AG04450 (cell line): ENCODE measurements around the gene NRIP2. TPM values are rescaled to one million over a fixed set of nuclear protein-coding genes. Genes with fewer than 3 reads are reported as not detected.

Experiments used
- CTCF ChIA-PET: fragments of 300-600, 350-600 bp; formaldehyde crosslinking; extraction: SDS; loops from one replicate; lab custom pipeline; 2022; ENCODE audit warnings: antibody characterized with exemption, inconsistent platforms; lab: Charles Lee
- POLR2A ChIA-PET: fragments of 350-600 bp; formaldehyde crosslinking; extraction: SDS; loops from one replicate; lab custom pipeline; 2021; ENCODE audit warnings: antibody characterized with exemption, inconsistent platforms; lab: Yijun Ruan, JAX
- DNase-seq: peaks from one replicate; pipeline ENCODE4 v3.0.0-alpha.2; 2011; ENCODE audit warnings: low read depth, low spot score
- H3K27ac ChIP-seq: one replicate; pipeline ENCODE4 v1.5.1; 2012; ENCODE audit warnings: low read depth, low read length, control low read depth
- H3K27me3 ChIP-seq: one replicate; pipeline ENCODE4 v1.6.0; 2012; ENCODE audit warnings: low read length; ENCODE audit not compliant: control insufficient read depth, insufficient read depth
- H3K4me3 ChIP-seq: 2 replicates; pipeline ENCODE4 v1.5.1; 2011; ENCODE audit warnings: mild to moderate bottlenecking, low read depth, low read length, control low read depth
- H3K9me3 ChIP-seq: 2 replicates; pipeline ENCODE4 v1.5.1; 2012; ENCODE audit warnings: low read length; ENCODE audit not compliant: control insufficient read depth, insufficient read depth
- CTCF ChIP-seq: IDR thresholded peaks from 2 replicates; pipeline ENCODE4 v1.5.1; 2011; ENCODE audit warnings: low read depth, low read length, control low read depth, inconsistent platforms
- polyA plus RNA-seq: library from polyadenylated mRNA; depleted of rRNA; stranded (reverse); fragments of >200 nt; gene quantifications from 2 replicates; pipeline ENCODE4 v1.2.3, GENCODE V29; 2011

The NRIP2 gene
- polyA plus RNA-seq, 1 experiment: 0.66 TPM

DNA sequence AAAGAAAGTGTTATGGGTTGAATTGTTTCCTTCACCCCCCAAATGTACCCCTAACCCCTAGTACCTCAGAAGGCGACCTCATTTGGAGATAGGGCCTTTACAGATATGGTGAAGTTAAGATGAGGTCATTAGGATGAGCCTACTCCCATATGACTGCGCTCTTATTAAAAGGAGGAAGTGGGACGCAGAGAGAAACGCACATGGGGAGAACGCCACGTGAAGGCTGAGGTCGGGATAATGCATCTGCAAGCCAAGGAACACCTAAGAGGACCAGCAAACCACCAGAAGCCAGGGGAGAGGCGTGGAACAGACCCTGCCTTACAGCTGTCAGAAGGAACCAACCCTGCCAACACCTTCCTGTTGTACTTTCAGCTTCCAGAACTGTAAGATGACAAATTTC, 1.7 kb upstream of the NRIP2 start:
- no peaks in the 10 kb centered on the region for H3K9me3 ChIP-seq
- no peak for TF ChIP-seq CTCF
- ChIA-PET POLR2A (interaction anchor here (0.6 kb wide), 1 partner anchor 14 kb away, joined by 3 read pairs; no protein-coding TSS in a partner anchor), CTCF (interaction anchor here (1.3 to 2.7 kb wide), 2 partner anchors 18 to 205 kb away, joined by 3 to 12 read pairs; no protein-coding TSS in a partner anchor)
- no peaks in the 10 kb centered on the region for H3K27me3 ChIP-seq
- DNase-seq: no peak
- H3K27ac ChIP-seq: no peak overlapping the region
- H3K4me3 ChIP-seq: no peak overlapping the region

- no peaks in the 10 kb centered on the region for H3K27me3 ChIP-seq
- DNase-seq: no peak
- TF ChIP-seq CTCF: no peak
- no peak overlapping the region for H3K27ac ChIP-seq
- POLR2A ChIA-PET: interaction anchor here (0.6 kb wide), 1 partner anchor 15 kb away, joined by 3 read pairs; no protein-coding TSS in a partner anchor
- CTCF ChIA-PET: interaction anchor here (0.7 to 1.3 kb wide), 4 partner anchors 10 to 206 kb away, joined by 3 to 6 read pairs (median 4); no protein-coding TSS in a partner anchor
- H3K4me3 ChIP-seq: no peak overlapping the region
- no peaks in the 10 kb centered on the region for H3K9me3 ChIP-seq
Observed at GRCh38 chr12:2835691-2836403, 1.0 kb upstream of the NRIP2 start.

DNA sequence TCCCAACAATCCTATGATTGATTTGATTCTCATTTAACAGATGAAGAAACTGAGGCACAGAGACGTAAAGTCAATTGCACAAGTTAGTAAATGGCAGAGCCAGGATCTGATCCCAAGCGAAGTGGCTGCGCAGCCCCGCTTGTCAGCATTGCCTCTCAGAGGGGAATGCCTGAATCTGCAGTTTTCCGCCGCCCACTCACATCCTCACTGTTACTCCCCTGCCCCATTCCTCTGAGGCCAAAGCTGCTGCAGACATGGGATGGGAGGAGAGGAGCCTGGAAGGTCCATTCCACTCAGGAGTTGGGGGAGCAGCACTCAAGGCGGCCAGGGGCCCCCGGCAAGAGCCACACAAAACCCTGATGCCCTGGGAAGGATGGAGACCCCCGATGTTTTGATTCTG, 1.0 kb downstream of the NRIP2 start:
- TF ChIP-seq CTCF: no peak
- no peaks in the 10 kb centered on the region for H3K27me3 ChIP-seq
- CTCF ChIA-PET: interaction anchor here (1.6 to 2.7 kb wide), 4 partner anchors 12 to 208 kb away, joined by 4 to 9 read pairs (median 6); no protein-coding TSS in a partner anchor
- H3K4me3 ChIP-seq: no peak overlapping the region
- POLR2A ChIA-PET: no interaction called here
- H3K9me3 ChIP-seq: no peaks in the 10 kb centered on the region
- no peak for DNase-seq
- no peak overlapping the region for H3K27ac ChIP-seq

DNA sequence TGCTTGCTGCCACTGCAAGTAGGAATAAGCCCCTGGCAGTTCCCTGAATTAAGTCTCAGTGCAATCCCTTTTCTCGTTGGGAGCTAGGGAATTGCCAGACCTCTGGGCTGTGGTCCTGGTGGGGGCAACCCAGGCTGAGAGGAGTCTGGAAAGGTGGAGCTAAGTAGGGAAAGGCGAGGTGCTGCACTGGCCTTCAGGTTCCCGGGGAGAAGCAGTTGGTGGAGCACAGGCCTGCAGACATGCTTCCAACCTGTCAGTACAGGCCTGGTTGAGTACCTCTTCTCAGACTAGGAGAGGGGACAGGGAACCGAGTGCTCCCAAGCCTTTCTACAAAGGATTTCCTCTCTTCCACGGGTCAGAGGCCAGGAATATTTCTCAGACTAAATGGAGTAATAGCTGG, 1.5 kb downstream of the NRIP2 start:
- Histone ChIP-seq H3K4me3 (no peak overlapping the region), H3K9me3 (no peaks in the 10 kb centered on the region), H3K27ac (no peak overlapping the region), H3K27me3 (no peaks in the 10 kb centered on the region)
- ChIA-PET CTCF (interaction anchor here (1.6 to 2.7 kb wide), 4 partner anchors 12 to 208 kb away, joined by 4 to 9 read pairs (median 6); no protein-coding TSS in a partner anchor), POLR2A (no interaction called here)
- no peak for DNase-seq
- no peak for TF ChIP-seq CTCF

GRCh38 chr12:2832550-2833127, 2.2 kb downstream of the NRIP2 start:
- ChIA-PET POLR2A (no interaction called here), CTCF (interaction anchor here (2.7 kb wide), 1 partner anchor 21 kb away, joined by 9 read pairs; no protein-coding TSS in a partner anchor)
- Histone ChIP-seq H3K27ac (no peak overlapping the region), H3K9me3 (no peaks in the 10 kb centered on the region), H3K4me3 (no peak overlapping the region), H3K27me3 (no peaks in the 10 kb centered on the region)
- DNase-seq: no peak
- TF ChIP-seq CTCF: no peak
